Mammary epithelial cell (primary cell): ENCODE measurements around the gene ARHGEF38.

ENCODE experiments used
- CTCF ChIP-seq, 2 donors: IDR thresholded peaks in 1 of 2; conservative IDR thresholded peaks in 1 of 2; 2 replicates each; pipeline ENCODE4 v1.5.1; 2011 to 2012; ENCODE audit warnings: inconsistent platforms in 2 of 2, low read length in 2 of 2, mild to moderate bottlenecking in 2 of 2, control low read depth in 1 of 2, low read depth in 1 of 2; ENCODE audit not compliant: insufficient read depth in 1 of 2; ENCODE audit errors: extremely low read depth in 1 of 2
- EZH2 ChIP-seq: IDR thresholded peaks from 2 replicates; pipeline ENCODE4 v1.6.1; 2012; ENCODE audit warnings: low read length, inconsistent platforms, borderline replicate concordance

- TF ChIP-seq CTCF (conservative IDR thresholded peaks at IDR 0.05 in 1 of 2, IDR thresholded peaks at IDR 0.05 in 1 of 2; ENCODE audit: extremely low read depth in 1 of 2, insufficient read depth in 1 of 2, low read depth in 1 of 2, low read length in 2 of 2) (no peak), EZH2 (no peak)
Observed at GRCh38 chr4:105598052-105598451, 45.6 kb downstream of the ARHGEF38 start.
